SU-DHL-6 (cell line): ENCODE results near the gene SEM1.

ENCODE experiments used
- CTCF ChIP-seq: fragments of 200-600 bp; sonication (generic); IDR thresholded peaks from one replicate; pipeline ENCODE4 v1.5.1; 2017; ENCODE audit warnings: antibody characterized with exemption, mild to moderate bottlenecking, low read length, moderate library complexity; ENCODE audit not compliant: insufficient read depth, poor library complexity, severe bottlenecking
- EZH2phosphoT487 ChIP-seq: fragments of 200-600 bp; sonication (generic), shearing (Covaris generic); conservative IDR thresholded peaks from 2 replicates; pipeline ENCODE4 v1.6.1; 2018; ENCODE audit warnings: mild to moderate bottlenecking, antibody characterized with exemption, low read length, moderate library complexity, mixed read lengths

- TF ChIP-seq CTCF (no peak), EZH2phosphoT487 (no peak)
Measured at GRCh38 chr7:96658022-96658412, 51.6 kb downstream of the SEM1 start.
